Cerebellar nuclear complex (tissue), 1 donor: ENCODE measurements around the gene BACE2.

Experiments
- DNase-seq, 2 experiments: peaks; one replicate each; lab custom pipeline; 2025; lab: John Stamatoyannopoulos, UW

The BACE2 gene

DNA sequence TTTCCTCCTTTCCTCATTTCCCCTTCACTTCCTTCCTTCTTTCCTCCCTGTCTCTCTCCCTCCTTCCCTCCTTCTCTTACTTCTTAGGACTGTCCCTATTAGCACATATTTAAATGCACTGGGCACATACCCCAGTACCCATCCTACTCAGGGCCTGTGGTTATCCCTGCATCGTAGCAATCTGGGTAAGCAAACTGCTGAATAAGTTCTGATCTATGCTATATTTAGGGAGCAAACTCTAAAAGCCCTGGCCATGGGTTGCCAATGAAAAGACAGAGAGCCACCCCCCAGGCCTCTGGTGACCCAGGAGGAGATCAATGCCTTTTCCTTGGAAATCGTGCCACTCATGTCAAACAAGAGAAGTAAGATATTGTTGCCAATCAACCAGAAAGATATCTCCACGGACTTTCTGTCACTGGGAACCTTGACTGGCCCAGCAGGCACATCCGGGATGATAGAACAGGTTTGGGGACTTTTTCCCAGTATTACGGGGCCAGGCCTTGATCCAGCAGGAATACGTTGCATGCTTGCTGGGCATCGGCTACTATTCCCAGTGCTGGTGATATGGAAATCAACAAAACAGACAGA, 154.0 kb downstream of the BACE2 start:
- DNase-seq: no peak

- no peak for DNase-seq
These were observed 154.8 kb downstream of the BACE2 start for GRCh38 chr21:41322496-41323382.

DNA sequence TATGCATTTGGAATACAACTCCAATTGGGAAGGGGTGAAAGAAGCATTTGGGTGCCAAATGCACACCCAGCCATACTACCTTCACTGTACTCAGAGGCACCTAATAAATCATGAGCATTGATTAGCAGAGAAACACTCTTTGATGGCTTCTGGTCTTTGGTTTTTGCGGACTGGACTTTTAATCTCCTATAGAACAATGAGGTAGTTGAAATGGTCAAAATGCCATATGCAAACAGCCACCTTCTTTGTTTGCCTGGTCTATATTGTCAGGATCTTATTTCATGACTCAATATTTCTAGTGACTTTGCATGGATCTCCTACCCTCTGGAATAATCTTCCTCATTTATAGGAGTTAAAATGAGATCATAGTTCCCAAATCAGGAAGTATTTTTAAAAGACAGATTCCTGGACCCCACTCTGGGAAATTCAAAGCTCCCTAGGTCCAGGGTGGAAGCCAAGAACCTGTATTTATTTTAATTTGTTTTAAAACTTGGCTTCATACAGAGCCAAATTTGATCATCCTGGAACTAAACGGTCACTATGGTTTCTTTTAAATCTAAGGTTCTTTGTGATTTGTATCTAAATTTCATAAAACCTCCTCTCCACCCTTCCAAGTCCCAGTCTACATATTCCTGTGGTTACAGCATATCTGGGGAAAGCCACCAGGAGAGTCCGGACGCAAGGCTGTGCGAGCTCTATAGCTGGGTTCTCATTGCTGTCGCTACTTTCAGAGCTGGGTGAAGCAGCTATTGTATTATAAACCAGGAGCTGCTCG, 157.4 kb downstream of the BACE2 start:
- DNase-seq: no peak

DNA sequence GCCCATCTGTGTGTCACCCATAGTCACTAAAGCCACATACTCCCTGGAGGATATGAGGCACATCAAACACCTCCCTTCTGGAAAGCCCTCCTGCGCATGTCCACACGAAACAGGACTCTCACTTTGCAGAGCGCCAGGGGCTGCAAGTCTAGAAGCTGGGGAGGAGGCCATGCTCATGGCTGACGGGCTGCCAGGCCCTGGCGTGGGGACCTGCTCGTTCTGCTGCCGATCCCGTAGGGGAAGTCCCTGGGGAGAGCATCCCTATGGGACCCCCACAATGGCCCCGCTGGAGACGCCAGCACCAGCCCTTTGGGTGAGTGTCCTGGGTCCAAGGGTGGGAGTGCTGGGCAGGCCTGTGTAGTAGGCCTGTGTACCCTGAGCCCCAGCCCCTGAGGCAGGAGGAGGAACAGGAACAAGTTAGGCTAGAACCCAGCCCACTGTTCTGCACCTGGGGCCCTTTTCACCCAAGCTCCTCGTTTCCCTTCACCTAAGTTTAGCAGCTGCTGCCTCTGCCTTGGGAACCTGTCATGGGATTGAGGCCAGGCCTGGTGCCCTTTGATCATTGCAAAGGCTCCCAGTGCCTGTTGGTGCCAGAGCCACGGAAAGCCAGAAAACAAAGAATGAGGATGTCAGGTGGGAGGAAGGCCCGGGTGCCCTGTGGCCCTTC, 158.6 kb downstream of the BACE2 start:
- DNase-seq: no peak

DNA sequence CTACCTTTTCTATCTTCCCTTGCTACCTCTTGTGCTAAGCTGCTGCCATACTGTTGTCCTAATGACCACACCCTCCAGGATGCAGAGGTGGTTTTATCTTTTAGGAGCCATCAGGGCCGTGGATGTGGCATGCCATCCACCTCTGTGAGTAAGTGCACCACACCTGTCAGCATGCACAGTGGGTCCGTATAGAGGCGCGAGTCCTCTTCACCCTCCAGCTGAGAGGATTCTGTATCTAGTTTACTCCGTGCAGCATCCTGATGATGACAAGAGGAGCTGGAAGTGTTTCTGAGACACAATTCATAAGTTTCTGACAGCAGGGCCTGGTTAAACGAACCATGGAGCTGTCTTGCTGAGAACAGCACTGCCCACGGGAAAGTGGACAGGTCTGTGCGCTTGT, 159.8 kb downstream of the BACE2 start:
- DNase-seq: no peak

DNA sequence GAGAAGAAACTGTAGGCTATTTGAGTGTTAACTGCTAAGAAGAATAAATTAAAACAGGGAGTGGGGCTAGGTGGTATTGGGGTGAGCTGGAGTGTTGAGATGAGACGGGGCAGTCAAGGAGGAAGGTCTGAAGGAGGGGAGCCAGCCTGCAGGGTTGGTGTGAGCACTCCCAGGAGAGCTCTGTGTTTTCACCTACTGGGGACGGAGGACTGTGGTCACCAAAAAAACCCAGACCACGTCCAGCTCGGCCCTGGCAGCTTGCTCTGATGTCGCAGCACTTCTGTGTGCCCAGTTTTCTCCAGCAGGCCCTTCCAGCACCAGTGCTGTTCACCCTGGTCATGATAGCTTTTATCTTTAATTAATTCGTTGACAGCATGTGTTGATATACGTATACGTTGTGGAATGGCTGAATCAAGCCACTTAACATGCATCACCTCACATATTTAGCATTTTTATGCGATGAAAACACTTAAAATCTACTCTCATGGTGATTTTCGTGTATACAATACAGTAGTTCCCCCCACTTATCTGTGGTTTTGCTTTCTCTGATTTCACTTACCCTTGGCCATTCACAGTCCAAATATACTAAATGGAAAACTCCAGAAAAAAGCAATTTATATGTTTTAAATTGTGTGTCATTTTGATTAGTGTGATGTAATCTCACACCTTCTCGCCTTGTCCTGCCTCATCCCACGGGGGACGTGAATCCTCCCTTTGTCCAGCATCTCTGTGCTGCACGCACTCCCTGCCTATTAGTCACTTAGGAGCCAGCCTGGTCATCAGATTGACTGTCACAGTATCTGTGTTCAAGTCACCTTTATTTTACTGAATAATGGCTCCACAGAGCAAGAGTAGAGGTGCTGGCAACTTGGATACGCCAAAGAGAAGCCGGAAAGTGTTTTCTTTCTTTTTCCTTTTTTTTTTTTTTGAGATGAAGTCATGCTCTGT, 161.0 kb downstream of the BACE2 start:
- no peak for DNase-seq
